NCI-H446 treated with DMSO at 0.1 percent for 48 hours (cell line): ENCODE measurements around the gene EMC7.
"Not testable (repeated sequence)": the region's sequence is repeated elsewhere in the genome, so short reads cannot be mapped to it uniquely, and the experiment has no call there.

Experiments
- DNase-seq: peaks from one replicate; lab custom pipeline; 2025; lab: John Stamatoyannopoulos, UW

Gene EMC7

GRCh38 chr15:34085746-34086145 lies 15.9 kb downstream of the EMC7 start:
- DNase-seq = no peak

DNA sequence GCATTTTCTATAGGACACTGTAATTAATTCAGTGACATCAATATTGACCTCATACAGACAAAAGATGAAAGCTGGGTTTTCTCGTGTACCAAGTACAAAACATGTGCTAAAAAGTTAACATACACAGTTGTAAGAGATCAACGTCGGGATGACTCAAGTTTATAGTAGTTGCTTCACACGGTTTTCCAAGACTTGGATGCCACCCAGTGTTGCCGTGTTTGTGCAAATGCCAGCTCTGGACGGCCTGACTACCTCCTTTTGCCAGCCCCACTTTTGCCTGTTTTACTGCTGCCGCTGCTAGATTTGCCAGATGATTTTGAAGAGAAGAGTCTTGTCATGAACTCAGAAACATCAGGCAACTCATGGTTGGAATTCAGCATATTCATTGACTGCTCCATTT lies 17.6 kb downstream of the EMC7 start:
- DNase-seq = no peak

DNA sequence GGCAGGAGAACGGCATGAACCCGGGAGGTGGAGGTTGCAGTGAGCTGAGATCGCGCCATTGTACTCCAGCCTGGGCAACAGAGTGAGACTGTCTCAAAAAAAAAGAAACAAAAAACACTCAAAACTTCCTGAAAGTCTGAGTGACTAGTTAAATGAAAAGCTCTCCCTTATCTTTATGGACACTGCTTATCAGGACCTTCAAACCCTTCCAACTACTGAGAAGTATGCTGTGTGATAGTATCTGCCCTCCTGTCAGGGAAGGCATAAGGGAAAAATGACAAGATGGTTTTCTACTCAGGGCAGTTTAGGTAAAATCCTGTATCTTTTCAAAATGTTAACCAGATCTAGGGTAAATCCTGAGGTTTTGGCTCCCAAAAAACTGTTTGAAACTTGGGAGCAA lies 21.8 kb downstream of the EMC7 start:
- no peak for DNase-seq

DNA sequence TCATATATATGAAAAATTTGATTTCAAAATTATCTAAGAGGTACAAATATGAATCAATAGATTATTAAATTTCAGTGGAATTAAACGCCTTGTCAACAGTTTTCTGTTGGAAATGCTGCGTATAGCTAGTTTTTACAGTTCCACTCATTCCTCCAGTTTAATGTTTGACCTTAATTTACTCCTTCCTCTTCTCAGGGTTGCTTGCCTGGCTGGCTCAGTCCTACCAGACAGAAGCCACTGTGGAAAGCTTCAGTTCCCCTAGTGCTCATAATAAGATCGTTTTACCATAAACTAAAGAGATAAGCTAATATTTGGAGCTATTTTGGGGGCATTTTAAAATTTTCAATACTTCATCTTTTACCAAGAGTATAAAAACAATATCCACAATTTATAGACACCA lies 22.8 kb downstream of the EMC7 start:
- no peak for DNase-seq

DNA sequence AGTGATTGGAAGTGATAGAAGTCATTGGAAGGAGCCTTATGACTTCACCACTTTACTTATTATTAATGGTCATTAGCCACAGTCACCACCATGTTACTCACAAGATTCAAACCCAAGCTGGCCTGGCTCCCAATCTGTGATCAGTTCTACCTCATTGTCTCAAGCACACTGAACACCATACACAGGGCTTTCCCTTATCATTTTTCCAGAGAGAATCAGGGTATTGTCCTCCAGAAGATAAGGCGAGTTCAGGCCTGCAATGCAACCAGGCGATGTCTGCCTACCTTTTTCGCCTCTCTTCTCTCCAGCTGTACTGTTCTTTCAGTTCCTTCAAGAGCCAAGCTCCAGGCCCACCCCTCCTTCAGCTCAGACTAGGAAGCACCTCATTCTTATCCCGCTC lies 24.9 kb downstream of the EMC7 start:
- no peak for DNase-seq

- no peak for DNase-seq
Measured at GRCh38 chr15:34070003-34070402, 31.7 kb downstream of the EMC7 start.

- no peak for DNase-seq
Measured at GRCh38 chr15:34065941-34066340, 35.7 kb downstream of the EMC7 start.

GRCh38 chr15:34065261-34065660 lies 36.4 kb downstream of the EMC7 start:
- DNase-seq = no peak

DNA sequence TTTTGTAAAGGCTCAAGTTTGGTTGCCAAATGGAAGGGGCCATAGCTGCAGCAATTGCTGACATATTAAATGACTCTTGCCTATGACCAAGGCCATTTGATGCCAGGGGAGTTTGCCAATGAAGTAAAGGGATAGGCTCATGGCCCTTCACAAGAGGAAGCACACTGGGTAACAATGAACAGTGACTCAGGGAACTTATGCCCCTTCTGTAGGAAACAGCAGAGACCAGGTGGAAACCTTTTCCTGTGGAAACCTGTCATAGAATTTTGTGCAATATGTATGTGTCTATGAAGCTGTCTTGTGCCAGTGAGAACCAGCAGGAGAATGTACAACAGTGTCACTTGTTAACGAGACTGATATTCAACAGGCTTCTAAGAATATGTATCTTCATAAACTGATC lies 37.2 kb downstream of the EMC7 start:
- DNase-seq = no peak

- DNase-seq = no peak
Measured at GRCh38 chr15:34059946-34060345, 41.7 kb downstream of the EMC7 start.

DNA sequence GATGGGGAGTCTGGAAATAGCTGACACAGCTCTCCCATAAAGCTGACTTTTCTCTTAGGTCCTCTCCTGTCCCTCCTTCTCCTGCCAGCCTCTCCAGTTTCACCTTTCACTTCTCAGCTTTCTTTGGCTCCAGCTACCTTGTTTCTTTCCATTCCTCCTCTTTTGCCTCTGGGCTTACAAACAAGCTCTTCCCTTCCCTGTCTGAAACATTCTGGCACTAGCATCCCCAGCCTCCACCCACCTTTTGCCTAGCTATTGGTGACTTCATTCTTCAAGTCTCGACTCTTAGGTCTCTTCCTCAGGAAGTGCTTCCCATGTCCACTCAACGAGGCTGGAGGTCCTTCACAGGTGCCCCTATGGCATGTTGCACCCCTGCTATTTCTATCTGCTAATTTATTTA lies 42.2 kb downstream of the EMC7 start:
- no peak for DNase-seq

GRCh38 chr15:34056911-34057310 lies 44.8 kb downstream of the EMC7 start:
- DNase-seq = no peak

- DNase-seq = no peak
Measured at GRCh38 chr15:34055868-34056595, 45.6 kb downstream of the EMC7 start.

DNA sequence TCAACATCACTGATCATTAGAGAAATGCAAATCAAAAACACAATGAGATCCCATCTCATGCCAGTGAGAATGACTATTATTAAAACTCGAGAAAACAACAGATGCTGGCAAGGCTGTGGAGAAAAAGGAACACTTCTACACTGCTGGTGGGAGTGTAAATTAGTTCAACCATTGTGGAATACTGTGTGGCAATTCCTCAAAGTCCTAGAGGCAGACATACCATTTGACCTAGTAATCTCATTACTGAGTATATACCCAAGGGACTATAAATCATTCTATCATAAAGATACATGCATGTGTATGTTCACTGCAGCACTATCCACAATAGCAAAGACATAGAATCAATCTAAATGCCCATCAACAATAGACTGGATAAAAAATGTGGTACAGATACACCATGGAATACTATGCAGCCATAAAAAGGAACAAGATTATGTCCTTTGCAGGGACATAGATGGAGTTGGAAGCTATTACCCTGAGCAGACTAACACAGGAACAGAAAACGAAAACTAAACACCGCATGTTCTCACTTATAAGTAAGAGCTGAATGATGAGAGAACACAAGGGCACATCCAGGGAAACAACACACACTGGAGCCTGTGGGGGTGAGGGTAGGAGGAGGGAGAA lies 47.5 kb downstream of the EMC7 start:
- DNase-seq = no peak

GRCh38 chr15:34050385-34050784 lies 51.3 kb downstream of the EMC7 start:
- not testable (repeated sequence) for DNase-seq

GRCh38 chr15:34049112-34049511 lies 52.5 kb downstream of the EMC7 start:
- no peak for DNase-seq

DNA sequence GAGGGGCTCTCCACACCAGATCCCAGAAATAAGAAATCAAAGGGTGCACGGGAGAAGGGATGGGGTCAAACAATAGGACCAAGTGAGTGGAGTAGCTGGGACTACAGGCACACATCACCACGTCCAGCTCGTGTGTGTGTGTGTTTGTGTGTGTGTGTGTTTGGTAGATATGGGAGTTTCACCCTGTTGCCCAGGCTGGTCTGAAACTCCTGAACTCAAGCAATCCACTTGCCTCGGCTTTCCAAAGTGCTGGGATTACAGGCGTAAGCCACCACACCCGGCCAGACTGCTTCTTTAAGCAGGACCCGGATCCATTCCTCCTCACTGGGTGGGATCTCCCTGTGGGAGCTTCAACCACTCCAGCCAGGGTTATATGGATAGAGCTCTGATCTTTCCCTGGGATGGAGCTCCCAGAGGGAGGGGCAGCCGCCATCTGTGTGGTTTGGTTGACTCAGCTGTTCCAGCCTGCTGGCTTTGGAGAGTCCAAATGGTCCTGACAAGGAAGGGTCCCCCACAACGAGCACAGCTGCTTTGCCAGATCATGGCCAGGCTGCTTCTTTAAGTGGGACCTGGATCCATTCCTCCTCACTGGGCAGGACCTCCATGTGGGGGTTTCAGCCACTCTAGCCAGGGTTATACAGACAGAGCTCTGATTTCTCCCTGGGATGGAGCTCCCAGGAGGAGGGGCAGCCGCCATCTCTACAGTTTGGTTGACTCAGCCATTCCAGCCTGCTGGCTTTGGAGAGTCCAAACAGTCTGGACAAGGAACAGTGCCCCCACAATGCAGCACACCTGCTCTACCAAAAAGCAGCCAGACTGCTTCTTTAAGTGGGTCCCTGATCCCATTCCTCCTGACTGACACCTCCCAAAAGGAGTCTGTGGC lies 53.5 kb downstream of the EMC7 start:
- no peak for DNase-seq

- no peak for DNase-seq
Measured at GRCh38 chr15:34046471-34047145, 55.1 kb downstream of the EMC7 start.

GRCh38 chr15:34043813-34044212 lies 57.8 kb downstream of the EMC7 start:
- DNase-seq = no peak

DNA sequence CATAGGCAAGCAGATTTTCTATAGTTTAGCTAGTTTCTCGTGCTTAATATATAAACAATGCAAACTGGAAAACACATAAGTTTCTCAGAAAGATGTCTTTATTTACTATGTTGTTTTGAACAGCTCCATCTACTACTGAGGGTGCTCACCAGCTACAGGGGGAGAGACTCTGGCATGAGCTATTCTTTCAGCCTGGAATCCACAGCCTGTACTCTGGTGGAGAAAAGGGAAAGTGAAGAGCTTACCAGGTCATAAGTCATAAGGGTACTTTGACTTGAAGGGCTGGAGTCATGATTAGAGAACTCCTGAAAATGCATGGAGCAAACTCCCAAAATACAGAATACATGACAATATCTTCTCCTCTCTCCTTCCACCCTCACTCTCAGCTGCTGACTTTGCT lies 58.3 kb downstream of the EMC7 start:
- no peak for DNase-seq

DNA sequence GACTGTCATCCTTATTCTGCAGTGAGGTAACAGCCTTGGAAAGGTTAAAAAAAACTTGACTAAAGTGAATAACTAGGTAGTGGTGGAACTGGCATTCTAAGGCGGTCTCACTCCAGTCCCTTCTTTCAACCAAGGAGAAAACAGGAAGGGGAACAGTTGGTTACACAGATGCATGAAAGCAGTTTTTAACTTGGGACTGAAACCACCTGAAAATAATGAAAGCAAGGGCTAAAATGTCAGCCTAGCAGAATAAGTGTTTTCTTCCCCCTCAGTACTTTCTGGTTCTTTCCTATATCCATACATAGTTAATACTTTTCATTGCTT lies 61.9 kb downstream of the EMC7 start:
- DNase-seq = no peak
